Measurements from ENCODE around the gene PTPRG.

- TF ChIP-seq POLR2AphosphoS5 (IDR thresholded peaks at IDR 0.05; ENCODE audit: insufficient read depth, low read depth, low read length) = no peak
- TF ChIP-seq EZH2 (IDR thresholded peaks at IDR 0.05; ENCODE audit: borderline replicate concordance, low read depth, low read length, severe bottlenecking) = no peak
- TF ChIP-seq CTCF (IDR thresholded peaks at IDR 0.05; ENCODE audit: extremely low read depth in 1 of 2, insufficient read depth in 1 of 2, low read depth in 1 of 2, low read length in 2 of 2) = no peak
- no peak for TF ChIP-seq POLR2A (IDR thresholded peaks at IDR 0.05; ENCODE audit: low read depth, low read length)
- no peak for TF ChIP-seq MYC (IDR thresholded peaks at IDR 0.05; ENCODE audit: low read depth, low read length)
- TF ChIP-seq MAX (IDR thresholded peaks at IDR 0.05; ENCODE audit: insufficient read depth, insufficient read length) = no peak
Observed at GRCh38 chr3:61579685-61580084, 18.3 kb downstream of the PTPRG start.
